Adrenal gland (tissue), 5 donors: Measurements from ENCODE around the gene RFC1.

Experiments
- CTCF ChIP-seq, 6 experiments: fragments of 450-650 bp in 4 of 6; fragments of 200-600 bp in 2 of 6; sonication (generic) in 1 of 6; IDR thresholded peaks; 1 replicate in 5 of 6; 2 replicates in 1 of 6; pipeline versions ENCODE4 v1.5.1 to v1.8.0; 2016 to 2021; ENCODE audit warnings: antibody characterized with exemption in 6 of 6, mild to moderate bottlenecking in 2 of 6, moderate library complexity in 1 of 6
- POLR2A ChIP-seq, 2 donors: fragments of 450-650 bp; IDR thresholded peaks; one replicate each; pipeline ENCODE4 v1.6.1; 2017; ENCODE audit warnings: antibody characterized with exemption in 2 of 2, mild to moderate bottlenecking in 2 of 2, moderate library complexity in 1 of 2
- donor health status: DM: no; HTN: no; CAD: no.

GRCh38 chr4:39346856-39347519 is 19.2 kb downstream of the RFC1 start:
- no peak for TF ChIP-seq CTCF (IDR thresholded peaks at IDR 0.05)
- no peak for TF ChIP-seq POLR2A (IDR thresholded peaks at IDR 0.05)
